Body of pancreas (tissue), 4 donors: ENCODE measurements around the gene DCDC2.

Source experiments
- POLR2A ChIP-seq, 3 donors: fragments of 450-650 bp; IDR thresholded peaks; one replicate each; pipeline ENCODE4 v1.6.1; 2016; ENCODE audit warnings: antibody characterized with exemption in 3 of 3, mild to moderate bottlenecking in 2 of 3
- TF ChIP-seq, protein P1 (sequence below), 7 experiments: fragments of 450-650 bp in 4 of 7; fragments of 200-600 bp in 3 of 7; sonication (generic) in 3 of 7; IDR thresholded peaks; one replicate each; pipeline ENCODE4 v1.5.1; 2016 to 2019; ENCODE audit warnings: antibody characterized with exemption in 7 of 7

DNA sequence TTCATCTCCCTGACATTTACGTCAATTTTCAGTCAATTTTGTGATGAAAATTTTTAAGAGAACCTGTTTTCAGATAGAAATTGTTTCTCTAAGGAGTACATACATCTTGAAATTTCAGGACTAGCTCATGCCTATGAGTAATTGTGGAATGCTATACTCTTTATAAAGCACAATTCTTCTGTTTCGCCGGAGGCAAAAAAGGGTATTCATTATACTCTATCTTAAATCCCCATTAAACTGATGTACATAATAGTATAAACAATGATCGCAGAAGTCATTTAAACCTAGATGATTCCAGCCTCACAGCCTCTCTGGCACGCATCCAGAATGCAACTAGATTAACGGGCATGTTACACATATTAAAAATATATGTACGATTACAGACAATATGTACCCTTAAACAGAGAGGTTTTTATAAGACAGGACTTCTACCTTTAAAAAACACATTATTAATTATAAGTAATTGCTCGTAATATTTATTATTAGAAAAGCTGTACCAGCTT is 169.2 kb downstream of the DCDC2 start:
- TF ChIP-seq, protein P1, sequence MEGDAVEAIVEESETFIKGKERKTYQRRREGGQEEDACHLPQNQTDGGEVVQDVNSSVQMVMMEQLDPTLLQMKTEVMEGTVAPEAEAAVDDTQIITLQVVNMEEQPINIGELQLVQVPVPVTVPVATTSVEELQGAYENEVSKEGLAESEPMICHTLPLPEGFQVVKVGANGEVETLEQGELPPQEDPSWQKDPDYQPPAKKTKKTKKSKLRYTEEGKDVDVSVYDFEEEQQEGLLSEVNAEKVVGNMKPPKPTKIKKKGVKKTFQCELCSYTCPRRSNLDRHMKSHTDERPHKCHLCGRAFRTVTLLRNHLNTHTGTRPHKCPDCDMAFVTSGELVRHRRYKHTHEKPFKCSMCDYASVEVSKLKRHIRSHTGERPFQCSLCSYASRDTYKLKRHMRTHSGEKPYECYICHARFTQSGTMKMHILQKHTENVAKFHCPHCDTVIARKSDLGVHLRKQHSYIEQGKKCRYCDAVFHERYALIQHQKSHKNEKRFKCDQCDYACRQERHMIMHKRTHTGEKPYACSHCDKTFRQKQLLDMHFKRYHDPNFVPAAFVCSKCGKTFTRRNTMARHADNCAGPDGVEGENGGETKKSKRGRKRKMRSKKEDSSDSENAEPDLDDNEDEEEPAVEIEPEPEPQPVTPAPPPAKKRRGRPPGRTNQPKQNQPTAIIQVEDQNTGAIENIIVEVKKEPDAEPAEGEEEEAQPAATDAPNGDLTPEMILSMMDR (IDR thresholded peaks at IDR 0.05): no peak
- TF ChIP-seq POLR2A (IDR thresholded peaks at IDR 0.05): no peak
